SU-DHL-6 (cell line): Measurements from ENCODE around the gene DOK7.

ENCODE experiments used
- H2AFZ ChIP-seq: fragments of 200-600 bp; sonication (generic); 2 replicates; pipeline ENCODE4 v1.6.1; 2014; ENCODE audit warnings: low read depth, mild to moderate bottlenecking, moderate library complexity, mixed read lengths, antibody characterized with exemption, low read length; ENCODE audit not compliant: severe bottlenecking
- H3F3A ChIP-seq: fragments of 200-600 bp; shearing (Covaris generic); 2 replicates; pipeline ENCODE4 v1.6.0; 2016; ENCODE audit warnings: antibody characterized with exemption, mild to moderate bottlenecking; ENCODE audit not compliant: insufficient read depth
- H3K27ac ChIP-seq: fragments of 200-600 bp; sonication (generic); 2 replicates; pipeline ENCODE4 v1.5.1; 2016; ENCODE audit warnings: low read depth, mild to moderate bottlenecking, low read length, moderate library complexity, mixed read lengths
- H3K27me3 ChIP-seq: fragments of 200-600 bp; sonication (generic), shearing (Covaris generic); 2 replicates; pipeline ENCODE4 v1.6.0; 2014; ENCODE audit warnings: mild to moderate bottlenecking, low read length
- H3K36me3 ChIP-seq: fragments of 200-600 bp; sonication (generic); 2 replicates; pipeline ENCODE4 v1.6.1; 2014; ENCODE audit warnings: mild to moderate bottlenecking, low read length, mixed read lengths
- H3K4me2 ChIP-seq: fragments of 300-600, 200-600 bp; shearing (Covaris generic), sonication (generic); 2 replicates; pipeline ENCODE4 v1.6.0; 2014; ENCODE audit warnings: low read length, low read depth, mild to moderate bottlenecking; ENCODE audit not compliant: poor library complexity, severe bottlenecking
- H3K4me3 ChIP-seq: fragments of 200-600 bp; sonication (generic); 2 replicates; pipeline ENCODE4 v1.5.1; 2014; ENCODE audit warnings: antibody characterized with exemption, low read length, mild to moderate bottlenecking, mixed read lengths; ENCODE audit not compliant: insufficient read depth, poor library complexity, severe bottlenecking
- H3K79me2 ChIP-seq: fragments of 200-600 bp; sonication (generic); 2 replicates; pipeline ENCODE4 v1.6.1; 2014; ENCODE audit warnings: mild to moderate bottlenecking, low read length, moderate library complexity; ENCODE audit not compliant: insufficient read depth
- H3K9ac ChIP-seq: fragments of 200-600 bp; sonication (generic); 2 replicates; pipeline ENCODE4 v1.7.0; 2014; ENCODE audit warnings: mild to moderate bottlenecking, low read length
- H3K9me2 ChIP-seq: fragments of 200-600 bp; sonication (generic); replicated peaks from 2 replicates; pipeline ENCODE4 v1.6.1; 2014; ENCODE audit warnings: low read length; ENCODE audit not compliant: insufficient read depth
- H3K9me3 ChIP-seq: fragments of 200-600 bp; sonication (generic); 2 replicates; pipeline ENCODE4 v1.6.1; 2014; ENCODE audit warnings: low read length, mixed read lengths; ENCODE audit not compliant: insufficient read depth
- H4K20me1 ChIP-seq: fragments of 200-600 bp; sonication (generic); 2 replicates; pipeline ENCODE4 v1.6.1; 2014; ENCODE audit warnings: low read depth, mild to moderate bottlenecking, antibody characterized with exemption, low read length, moderate library complexity, mixed read lengths
- EZH2phosphoT487 ChIP-seq: fragments of 200-600 bp; sonication (generic), shearing (Covaris generic); conservative IDR thresholded peaks from 2 replicates; pipeline ENCODE4 v1.6.1; 2018; ENCODE audit warnings: mild to moderate bottlenecking, antibody characterized with exemption, low read length, moderate library complexity, mixed read lengths
- TF ChIP-seq, protein P1 (sequence below): fragments of 200-600 bp; sonication (generic); IDR thresholded peaks from one replicate; pipeline ENCODE4 v1.5.1; 2017; ENCODE audit warnings: antibody characterized with exemption, mild to moderate bottlenecking, low read length, moderate library complexity; ENCODE audit not compliant: insufficient read depth, poor library complexity, severe bottlenecking

Gene DOK7

DNA sequence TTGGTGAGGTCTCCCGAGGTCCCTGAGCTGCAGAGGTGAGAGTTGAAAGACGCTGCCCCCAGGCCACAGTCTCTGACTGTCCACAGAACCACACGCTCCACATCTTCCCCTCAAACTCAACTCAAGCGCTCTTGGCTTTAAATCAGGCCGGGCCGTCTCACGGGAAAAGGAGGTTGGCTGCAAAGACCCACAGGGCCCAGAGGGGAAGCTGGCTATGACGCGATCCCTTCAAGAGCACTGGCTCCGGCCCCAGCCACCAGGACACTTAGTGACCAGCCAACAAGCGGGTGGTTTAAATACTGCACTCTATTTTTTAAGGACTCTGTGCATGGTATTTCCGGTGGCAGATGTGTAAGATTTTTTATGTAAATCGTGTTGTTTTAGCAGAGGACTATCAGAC lies 49.2 kb downstream of the DOK7 start:
- Histone ChIP-seq H3F3A (no peaks in the 10 kb centered on the region), H3K27ac (no peak overlapping the region), H3K36me3 (no peaks in the 10 kb centered on the region), H3K4me3 (no peak overlapping the region), H4K20me1 (no peaks in the 10 kb centered on the region), H3K9ac (no peak overlapping the region), H3K27me3 (no peaks in the 10 kb centered on the region), H3K9me2 (no peaks in the 10 kb centered on the region), H3K9me3 (no peaks in the 10 kb centered on the region), H3K4me2 (no peak overlapping the region), H3K79me2 (no peaks in the 10 kb centered on the region), H2AFZ (no peak overlapping the region)
- TF ChIP-seq, protein P1, sequence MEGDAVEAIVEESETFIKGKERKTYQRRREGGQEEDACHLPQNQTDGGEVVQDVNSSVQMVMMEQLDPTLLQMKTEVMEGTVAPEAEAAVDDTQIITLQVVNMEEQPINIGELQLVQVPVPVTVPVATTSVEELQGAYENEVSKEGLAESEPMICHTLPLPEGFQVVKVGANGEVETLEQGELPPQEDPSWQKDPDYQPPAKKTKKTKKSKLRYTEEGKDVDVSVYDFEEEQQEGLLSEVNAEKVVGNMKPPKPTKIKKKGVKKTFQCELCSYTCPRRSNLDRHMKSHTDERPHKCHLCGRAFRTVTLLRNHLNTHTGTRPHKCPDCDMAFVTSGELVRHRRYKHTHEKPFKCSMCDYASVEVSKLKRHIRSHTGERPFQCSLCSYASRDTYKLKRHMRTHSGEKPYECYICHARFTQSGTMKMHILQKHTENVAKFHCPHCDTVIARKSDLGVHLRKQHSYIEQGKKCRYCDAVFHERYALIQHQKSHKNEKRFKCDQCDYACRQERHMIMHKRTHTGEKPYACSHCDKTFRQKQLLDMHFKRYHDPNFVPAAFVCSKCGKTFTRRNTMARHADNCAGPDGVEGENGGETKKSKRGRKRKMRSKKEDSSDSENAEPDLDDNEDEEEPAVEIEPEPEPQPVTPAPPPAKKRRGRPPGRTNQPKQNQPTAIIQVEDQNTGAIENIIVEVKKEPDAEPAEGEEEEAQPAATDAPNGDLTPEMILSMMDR = no peak
- no peak for TF ChIP-seq EZH2phosphoT487

DNA sequence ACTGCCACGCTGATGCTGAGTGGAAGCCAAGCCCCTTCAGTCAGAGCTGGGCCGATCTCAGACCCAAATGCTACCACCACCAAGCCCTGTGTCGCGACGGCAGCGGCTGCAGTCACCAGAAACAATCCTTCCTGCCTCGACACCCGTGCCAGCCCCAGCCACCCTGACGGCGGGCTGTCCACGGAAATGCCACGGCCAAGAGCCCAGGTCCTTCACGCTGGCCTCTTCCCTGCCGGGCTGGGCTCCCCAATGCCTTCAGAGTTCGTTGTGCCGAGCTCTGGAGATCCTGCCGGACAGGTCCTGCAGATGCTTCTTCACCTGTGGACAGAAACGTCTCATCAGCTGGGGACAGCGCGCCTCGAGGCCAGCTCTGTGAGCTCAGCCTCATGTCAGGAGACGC lies 49.6 kb downstream of the DOK7 start:
- TF ChIP-seq, protein P1 = no peak
- TF ChIP-seq EZH2phosphoT487 = no peak
- Histone ChIP-seq H4K20me1 (no peaks in the 10 kb centered on the region), H2AFZ (no peak overlapping the region), H3K9ac (no peak overlapping the region), H3K27ac (no peak overlapping the region), H3K4me3 (no peak overlapping the region), H3K9me2 (no peaks in the 10 kb centered on the region), H3K27me3 (no peaks in the 10 kb centered on the region), H3F3A (no peaks in the 10 kb centered on the region), H3K4me2 (no peak overlapping the region), H3K79me2 (no peaks in the 10 kb centered on the region), H3K36me3 (no peaks in the 10 kb centered on the region), H3K9me3 (no peaks in the 10 kb centered on the region)

DNA sequence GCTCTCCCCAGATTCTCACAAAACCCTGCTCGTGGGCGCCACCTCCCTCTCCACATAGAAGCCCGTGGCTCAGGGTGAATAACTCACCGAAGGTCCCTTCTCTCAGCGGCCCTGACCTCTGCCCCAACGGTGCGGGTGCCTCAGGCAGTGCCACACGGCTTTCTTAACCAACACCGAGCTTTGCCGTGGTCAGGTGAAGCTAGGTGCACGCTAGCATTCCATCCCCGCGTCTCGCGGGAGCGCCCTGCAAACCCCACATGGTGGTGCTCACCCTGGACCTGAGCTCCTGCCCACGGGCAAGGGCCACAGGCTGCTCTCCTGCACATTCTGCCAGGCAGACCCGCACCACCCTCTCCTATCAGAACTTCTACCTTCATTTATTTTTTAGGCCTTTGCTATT lies 50.7 kb downstream of the DOK7 start:
- Histone ChIP-seq H3K9me2 (no peaks in the 10 kb centered on the region), H3K27ac (no peak overlapping the region), H2AFZ (no peak overlapping the region), H4K20me1 (no peaks in the 10 kb centered on the region), H3K4me3 (no peak overlapping the region), H3K9ac (no peak overlapping the region), H3K27me3 (no peaks in the 10 kb centered on the region), H3K4me2 (no peak overlapping the region), H3K79me2 (no peaks in the 10 kb centered on the region), H3F3A (no peaks in the 10 kb centered on the region), H3K36me3 (no peaks in the 10 kb centered on the region), H3K9me3 (no peaks in the 10 kb centered on the region)
- TF ChIP-seq, protein P1 = no peak
- no peak for TF ChIP-seq EZH2phosphoT487
